Endothelial cell of hepatic sinusoid (primary cell): Measurements from ENCODE around the gene AACS.

Experiments
- in situ Hi-C: cut with HindIII; loops from 2 replicates; pipeline ENCODE4 v1.10.0; 2017; ENCODE audit warnings: low sequenced_read_pairs

The AACS gene

DNA sequence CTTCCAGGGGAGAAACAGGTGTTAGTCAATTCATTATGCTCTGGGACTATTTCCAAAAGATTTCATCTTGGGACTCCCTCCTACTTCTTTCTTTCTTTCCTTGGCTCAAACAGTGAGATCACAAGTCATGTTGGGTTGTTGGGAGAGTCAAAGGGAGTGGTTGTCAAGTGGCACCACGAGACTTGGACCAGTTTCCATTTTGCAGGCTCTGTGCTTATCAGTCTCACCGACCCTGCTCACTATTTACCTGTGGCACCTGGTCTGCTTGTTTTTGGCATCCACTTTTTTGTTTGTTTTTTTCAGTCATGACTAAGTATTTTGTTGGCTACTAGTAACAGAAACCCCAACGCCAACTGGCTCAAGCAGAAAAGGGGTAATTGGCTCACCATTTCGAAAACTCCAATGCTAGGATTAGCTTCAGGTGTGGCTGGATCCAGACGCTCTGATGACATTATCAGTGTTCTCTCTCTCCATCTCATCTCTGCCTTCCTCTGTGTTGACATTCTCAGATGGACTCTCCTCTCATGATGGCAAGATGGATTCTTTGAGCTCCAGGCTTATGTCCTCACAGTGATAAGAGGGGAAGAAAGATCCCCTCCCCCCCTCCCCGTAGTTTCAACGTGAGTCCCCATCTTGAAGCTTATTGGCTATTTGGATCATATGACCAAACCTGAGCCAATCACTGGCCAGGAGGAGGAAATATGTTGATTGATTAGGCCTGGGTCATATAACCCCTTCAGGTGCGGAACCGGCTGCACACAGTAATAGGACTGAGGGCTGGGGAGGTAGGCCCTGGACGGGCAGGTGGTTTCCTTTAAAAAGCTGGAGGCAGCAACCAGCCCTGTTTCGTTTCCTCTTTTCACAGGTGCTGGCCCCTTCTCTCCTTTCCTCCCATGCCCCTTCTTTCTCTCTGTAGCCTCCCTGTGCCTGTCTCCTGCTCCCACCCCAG lies 84.2 kb downstream of the AACS start:
- in situ Hi-C loops, result no loop called here

DNA sequence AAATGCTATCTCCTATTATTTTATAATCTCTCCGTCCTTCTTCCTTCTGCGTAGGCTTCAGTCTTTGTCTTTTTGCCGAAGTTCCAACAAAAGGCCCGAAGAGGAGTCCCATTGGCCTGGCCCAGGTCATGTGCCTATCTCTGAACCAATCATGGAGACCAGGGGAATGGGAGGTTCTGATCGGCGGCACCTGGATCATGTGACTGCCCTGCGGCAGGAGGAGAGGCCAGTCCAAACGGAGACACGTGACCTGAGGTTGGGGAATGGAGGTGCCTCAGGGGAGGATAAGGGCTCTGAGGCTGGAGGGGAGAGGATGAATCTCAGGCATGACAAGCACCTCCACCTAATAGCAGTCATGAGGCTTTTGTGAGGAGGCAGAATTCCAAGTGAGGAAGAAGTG lies 86.0 kb downstream of the AACS start:
- in situ Hi-C loops, result no loop called here

DNA sequence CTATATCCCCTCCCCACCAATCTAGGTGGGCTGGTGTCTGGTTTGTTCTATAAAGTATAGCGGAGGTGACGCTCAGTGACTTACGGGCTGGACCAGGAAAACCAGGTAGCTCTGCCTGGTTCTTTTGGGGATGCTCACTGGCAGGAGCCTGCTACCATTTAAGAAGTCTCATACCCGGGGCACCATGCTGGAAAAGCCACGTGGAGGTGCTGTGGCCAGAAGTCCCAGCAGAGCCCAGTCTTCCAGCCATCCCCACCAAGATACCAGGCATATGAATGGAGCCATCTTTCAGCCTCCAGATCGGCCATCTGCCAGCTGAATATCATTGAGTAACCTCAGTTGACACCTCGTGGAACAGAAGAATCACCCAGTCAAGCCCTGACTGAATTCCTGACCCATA lies 87.2 kb downstream of the AACS start:
- in situ Hi-C loops, result no loop called here

DNA sequence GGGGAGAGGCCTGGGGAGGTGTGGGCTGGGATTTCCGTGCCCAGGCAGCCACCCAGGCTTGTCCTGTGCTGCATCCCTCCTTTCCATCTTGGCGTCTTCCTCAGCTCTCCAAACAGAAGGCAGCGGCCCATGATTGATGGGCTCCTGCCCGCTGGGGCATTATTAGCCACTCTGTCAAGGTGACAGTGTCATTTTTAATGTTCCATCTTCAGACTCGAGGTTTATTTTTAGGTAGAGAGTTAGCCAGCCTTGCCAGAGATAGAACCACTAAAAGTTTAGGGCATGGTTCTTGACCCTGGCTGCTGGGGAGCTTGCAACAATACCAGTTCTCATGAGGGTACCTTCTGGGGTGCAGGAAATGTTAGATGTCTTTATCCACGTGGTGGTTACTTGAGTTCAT lies 90.1 kb downstream of the AACS start:
- in situ Hi-C loops, result no loop called here

DNA sequence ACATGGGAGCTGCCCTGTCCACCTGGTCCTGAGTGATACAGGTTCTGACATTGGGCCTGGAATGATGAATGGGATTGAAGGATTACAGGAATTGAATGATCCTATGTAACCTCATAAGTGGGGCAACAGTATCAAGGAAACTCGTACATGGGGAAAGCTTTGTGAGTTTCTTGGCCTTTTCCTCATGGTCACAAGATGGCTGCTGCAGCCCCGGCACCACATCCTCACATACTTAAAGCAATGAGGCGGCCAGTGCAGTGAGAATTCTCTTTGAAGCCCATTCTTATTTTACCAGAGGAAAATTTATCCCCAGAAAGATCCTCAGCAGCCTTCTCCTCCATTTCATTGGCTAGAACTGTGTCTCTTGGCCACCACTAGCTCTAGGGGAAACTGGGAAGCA lies 91.9 kb downstream of the AACS start:
- in situ Hi-C loops, result no loop called here

DNA sequence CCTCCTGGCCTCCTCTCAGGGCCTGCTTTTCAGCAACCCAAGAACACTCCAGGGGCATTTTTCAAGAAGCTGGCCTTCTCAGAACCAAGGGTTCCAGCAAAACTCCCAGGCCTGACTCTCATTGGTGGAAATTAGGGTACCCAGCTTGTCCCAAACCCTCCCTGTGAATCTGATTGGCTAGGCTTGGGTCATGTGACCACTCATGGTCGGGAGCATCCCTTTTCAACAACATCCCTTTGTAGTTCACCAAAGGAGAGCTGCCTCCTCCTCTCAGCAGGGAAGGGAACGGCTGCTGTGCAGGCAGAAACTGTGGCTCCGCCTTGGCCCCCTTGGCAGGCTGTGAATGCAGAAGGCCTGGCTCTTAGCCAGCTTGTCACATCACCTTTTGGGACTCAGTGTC lies 94.5 kb downstream of the AACS start:
- in situ Hi-C loops, result no loop called here

DNA sequence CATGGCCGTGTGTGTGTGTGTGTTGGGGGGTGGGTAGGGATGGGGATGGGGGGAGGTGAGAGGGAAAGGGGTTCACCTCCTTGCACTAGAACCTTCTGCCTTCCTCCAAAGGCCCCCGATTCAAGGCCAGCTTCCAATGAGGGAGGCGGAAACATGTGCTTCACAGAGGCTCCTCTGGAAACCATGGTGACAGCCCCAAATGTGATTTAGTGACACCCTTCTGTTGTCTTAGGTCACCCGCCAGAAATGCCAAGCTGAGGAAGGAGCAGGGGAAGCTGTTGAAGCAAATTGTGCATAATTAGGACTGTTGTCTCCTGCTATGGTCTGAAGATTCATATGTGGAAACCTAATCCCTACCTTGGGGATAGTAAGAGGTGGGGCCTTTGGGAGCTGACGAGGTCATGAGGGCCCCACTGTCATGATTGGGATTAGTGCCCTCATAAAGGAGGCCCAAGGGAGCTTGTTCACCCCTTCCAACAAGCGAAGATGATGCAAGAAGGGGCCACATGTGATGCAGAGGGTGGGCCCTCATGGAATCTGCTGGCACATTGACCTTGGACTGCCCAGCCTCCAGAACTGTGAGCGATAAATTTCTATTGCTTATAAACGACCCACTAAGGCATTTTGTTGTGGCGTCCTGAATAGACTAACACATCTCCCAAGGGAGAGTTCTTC lies 95.2 kb downstream of the AACS start:
- in situ Hi-C loops, result no loop called here

DNA sequence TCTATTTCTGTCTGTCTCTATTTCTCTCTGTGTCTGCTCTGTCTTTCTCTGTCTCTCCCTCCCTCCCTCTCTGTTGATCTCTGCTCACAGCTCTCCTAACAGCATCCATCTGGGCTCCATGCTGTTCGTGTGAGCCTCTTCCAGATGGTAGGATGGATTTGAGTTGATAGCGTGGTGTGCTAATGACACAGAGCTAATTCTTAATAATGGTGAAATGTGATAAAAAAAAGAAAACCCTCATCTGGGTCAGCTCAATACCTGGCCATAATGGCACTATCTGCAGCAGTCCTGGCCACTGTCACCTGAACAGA lies 96.4 kb downstream of the AACS start:
- in situ Hi-C loops, result no loop called here

DNA sequence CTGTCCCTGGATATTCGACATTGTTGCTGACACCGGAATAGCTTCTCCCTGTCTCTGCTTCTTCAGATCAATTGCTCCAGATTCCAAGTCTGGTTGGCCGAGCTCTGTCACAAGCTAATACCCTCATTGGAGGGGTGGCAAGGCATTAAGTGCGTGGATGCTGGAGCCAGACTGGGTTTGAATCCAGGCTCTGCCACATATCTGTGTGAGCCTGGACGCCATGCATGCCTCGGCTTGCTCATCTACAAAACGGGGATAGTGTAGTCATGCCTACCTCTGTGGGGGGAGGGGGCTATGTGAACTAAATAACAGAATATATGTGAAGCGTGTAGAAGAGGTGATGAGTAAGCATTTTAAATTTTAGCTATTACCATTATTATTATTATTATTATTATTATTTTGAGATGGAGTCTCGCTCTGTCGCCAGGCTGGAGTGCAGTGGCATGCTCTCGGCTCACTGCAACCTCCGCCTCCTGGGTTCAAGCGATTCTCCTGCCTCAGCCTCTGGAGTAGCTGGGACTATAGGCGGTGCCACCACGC lies 97.3 kb downstream of the AACS start:
- in situ Hi-C loops, result no loop called here

DNA sequence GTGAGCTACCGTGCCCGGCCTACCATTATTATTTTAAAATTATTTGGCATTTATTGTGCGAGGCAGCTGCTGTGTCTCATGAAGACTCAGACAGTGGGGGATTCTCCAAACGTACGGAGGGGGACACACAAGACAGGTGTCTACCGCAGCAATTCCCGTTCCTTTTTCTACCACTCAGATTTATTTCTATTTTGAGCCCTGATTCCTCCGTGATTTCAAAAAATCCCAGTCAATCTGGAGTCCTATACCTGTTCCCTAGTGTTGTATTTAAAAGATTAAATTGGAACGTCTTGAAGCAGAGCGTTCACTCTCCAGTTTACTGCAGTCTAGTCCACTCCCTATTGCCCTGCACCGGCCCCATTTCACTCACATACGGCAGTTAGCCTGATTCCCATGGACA lies 97.9 kb downstream of the AACS start:
- in situ Hi-C loops, result no loop called here

DNA sequence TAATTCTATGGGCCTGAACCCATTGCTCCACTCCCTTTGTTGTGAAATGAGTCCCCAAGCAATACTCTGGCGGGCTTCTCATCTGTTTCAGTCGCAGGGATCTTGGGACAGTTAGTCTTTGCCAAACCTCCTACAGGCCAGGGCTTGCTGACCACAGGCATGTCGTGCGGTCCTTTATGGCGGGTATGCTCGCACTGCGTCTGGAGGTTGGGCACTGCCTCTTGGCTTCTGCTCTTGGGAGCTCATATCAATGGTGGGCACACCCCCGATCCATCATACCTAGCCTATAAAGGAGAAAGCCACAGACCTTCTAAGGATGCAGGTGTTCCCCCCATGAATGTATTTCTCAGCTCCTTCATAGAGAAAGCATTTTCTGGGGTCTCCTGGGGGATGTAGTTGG lies 99.3 kb downstream of the AACS start:
- in situ Hi-C loops, result no loop called here

DNA sequence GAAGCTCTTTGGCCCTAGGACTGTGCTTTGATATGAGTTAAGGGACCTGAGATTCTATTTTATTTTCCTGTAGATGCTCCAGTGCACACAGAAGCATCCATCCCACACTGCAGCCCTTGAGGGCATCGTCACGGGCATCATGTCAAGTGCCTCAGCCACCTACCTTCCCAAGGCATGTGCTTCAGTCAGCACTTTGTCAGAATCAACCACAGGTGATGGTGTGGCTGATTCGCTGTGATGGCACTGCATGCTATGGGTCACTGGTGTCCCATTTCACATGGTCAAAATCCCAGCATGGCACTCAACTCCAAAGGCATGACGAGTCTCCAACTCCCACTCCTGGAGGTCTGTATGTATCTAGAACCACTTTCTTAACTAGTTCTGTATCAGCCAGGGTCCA lies 100.8 kb downstream of the AACS start:
- in situ Hi-C loops, result no loop called here

DNA sequence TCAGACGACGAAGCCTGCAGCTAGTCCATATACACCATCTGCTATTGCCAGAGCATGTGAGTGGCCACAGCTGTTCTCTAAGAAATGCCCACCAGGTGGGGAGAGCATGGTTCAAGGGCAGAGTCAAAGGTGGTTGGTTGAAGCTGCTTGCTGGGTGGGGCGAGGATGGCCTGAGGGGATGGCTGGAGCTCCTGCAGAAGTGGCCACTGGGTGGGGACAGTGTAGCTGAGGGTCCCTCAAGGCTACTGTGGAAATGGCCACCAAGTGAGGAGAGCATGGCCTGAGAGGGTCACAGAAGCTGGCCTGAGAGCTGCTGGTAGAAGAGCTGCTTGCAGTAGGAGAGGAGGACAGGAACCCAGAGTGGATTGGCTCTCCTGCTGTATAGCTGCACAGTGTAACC lies 102.4 kb downstream of the AACS start:
- in situ Hi-C loops, result no loop called here

DNA sequence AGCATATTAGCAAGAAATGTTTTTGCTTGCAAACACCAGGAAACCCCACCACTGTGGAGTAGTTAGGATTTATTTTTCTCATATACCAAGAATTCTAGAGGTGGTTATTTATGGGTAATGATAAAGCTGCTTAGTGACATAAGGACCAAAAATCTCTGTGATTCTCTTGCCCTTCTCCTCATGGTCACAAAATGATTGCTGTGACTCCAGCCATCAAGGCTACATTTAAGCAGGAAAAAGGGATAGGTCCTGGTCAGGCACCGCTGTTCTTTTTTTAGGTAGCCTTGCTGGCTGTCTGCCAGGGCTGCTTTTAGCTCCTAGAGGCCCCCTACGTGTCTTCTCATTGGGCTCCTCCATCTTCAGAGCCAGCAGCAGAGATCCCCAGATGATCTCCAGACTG lies 104.2 kb downstream of the AACS start:
- in situ Hi-C loops, result no loop called here

DNA sequence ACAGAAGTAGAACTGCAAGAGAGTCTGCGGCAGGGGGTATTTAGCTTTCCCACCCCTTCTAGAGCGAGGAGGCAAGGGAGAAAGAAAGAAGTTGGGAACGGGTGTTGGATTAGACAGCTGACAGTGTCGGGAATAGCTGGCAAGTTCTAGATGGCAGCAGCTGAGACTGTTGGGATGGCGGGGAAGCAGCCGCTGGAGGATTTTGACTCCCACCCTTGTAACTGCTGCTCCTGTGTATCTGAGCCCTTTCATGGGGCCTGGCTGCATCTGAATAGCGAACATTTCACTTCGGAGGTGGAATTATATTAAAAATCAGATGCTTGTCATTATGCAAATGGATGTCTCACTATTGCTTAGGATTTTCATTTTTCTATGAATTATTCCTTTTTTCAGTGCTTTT lies 104.6 kb downstream of the AACS start:
- in situ Hi-C loops, result no loop called here

DNA sequence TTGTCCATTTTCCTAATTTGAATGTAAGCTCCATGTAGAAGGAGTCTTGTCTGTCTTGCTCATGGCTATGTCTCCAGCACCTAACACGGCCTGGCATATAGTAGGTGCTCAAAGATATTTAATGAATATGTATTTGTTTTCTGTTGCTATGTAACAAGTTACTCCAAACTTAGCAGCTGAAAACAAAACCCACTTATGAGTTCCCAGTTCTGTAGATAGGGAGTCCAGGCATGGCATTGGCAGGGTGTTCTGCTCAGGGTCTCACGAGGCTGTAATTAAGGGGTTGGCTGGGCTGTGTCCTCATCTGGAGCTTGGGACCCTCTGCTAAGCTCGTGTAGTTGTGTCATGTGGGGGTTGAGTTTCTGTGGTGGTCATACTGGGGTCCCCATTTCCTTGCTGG lies 106.0 kb downstream of the AACS start:
- in situ Hi-C loops, result no loop called here

DNA sequence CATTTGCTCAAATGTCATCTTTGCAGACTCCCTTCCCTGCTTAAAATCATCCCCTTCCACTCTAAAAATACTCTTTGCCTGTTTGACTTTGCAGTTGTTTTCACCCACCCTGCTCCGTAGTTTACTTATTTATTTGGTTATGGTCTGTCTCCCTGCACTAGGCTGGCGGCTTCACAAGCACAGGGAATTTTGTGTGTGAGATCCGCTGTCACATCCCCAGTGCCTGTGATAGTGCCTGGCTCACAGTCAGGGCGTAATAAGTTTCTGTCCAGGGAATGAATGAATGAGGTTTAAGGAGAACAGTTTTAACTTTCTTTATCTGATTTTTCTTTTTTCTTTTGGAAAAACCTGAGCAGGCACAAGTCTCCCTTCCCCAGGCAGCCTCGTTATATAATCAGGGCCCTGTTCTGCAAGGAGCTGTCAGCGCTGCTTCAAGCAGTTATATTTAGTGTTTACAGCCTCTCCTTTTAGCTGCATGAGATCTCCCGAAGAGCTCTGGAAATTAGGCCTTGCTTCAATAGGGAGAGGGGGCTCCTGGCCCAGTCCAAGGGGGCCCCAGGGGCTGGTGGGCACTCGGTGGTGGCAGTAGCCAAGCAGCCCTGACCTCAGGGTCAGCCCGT lies 107.1 kb downstream of the AACS start:
- in situ Hi-C loops, result no loop called here

DNA sequence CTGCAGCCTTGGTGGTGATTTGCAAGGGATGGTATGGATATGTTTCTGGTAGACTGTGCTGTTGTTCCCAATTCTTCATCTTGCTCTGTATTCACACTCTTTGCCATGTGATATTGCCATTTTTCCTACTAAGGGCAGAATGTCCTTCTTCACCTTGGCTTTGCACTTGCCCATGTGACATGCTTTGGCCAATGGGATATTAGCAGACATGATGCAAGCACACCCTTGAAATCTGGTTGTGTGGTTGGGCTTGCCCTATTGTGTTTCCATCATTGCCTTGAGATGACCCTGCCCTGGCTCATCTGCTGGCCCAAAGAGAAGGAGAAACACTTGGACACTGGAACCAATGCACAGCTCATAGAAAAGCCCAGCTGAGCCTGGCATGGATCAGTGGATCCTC lies 110.3 kb downstream of the AACS start:
- in situ Hi-C loops, result no loop called here

DNA sequence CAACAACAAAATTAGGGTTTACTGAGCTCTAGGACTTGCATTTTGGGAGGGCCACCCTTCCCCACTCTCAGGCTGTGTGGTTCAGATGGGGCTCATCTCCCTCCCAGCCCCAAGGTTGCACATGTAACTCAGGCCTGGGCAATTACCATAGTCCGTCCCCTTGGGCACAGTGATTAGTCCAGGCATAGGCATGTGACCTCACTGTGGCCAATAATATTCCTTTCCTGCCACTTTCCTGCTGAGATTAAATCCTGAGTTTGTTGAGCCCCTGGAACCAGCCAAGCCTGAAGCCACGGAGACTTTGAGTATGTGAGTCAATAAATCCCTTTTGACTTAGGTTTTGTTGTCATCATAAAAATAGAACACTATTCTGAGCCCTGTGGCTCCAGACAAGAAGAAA lies 113.0 kb downstream of the AACS start:
- in situ Hi-C loops, result no loop called here

DNA sequence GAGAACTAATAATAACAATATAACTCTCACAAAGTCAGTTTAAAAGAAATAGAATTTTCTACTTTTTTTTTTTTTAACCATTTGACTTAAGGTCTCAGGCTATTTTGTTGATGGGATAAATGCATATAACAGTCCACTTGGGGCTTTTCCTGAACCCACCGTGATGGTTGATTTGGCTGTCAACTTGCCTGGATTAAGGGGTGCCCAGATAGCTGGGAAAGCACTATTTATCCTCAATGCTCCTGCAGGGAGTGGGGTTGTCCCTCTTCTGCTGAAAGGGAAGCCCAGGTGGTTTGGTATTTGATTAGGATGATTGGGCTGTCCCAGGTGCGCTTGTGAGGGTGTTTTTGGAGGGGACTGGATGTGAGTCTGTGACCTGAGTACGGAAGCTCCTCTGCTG lies 114.9 kb downstream of the AACS start:
- in situ Hi-C loops, result no loop called here

DNA sequence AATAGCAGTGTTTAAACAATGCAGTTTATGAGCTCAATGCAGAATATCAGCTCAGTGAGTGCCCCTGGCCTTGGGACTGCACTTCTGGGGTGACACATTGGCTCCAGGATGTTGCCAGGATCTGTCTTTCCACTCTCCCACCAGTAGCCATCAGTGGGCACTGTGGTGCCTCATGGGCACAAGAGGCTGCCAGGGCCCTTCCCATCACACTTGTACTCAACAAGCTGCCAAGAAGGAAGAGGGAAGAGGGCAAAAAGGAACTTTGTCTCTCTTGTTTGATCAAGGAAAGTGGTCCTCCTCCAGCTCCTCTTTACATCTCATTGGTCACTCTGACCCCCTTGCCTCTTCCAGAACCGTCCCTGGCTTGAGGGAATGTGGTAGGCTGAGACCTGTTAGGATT lies 115.9 kb downstream of the AACS start:
- in situ Hi-C loops, result no loop called here
